Heart left ventricle (tissue), 16 donors: ENCODE measurements around the gene ZBTB14. TPM values are rescaled to one million over a fixed set of nuclear protein-coding genes. Genes with fewer than 3 reads are reported as not detected.

Source experiments
- ATAC-seq, 4 donors: fragments of 200-7000 bp; cut with Tn5 transposase; one replicate each; pipeline ENCODE4 v1.9.1; 2020 to 2022; ENCODE audit warnings: moderate library complexity in 4 of 4, mild to moderate bottlenecking in 3 of 4, moderate number of reproducible peaks in 1 of 4
- DNase-seq, 5 donors: peaks; one replicate each; pipeline ENCODE4 v3.0.0-alpha.2; 2020
- H3K27ac ChIP-seq, 12 donors: fragments of 200-600 bp; sonication (generic) in 4 of 12; one replicate each; pipeline versions ENCODE4 v1.5.0 to v1.8.0; 2016 to 2022; ENCODE audit warnings: mild to moderate bottlenecking in 2 of 12
- H3K27me3 ChIP-seq, 9 donors: fragments of 200-600 bp; sonication (generic) in 2 of 9; one replicate each; pipeline versions ENCODE4 v1.5.1 to v1.8.0; 2016 to 2022; ENCODE audit warnings: mild to moderate bottlenecking in 3 of 9
- H3K36me3 ChIP-seq, 9 donors: fragments of 200-600 bp; sonication (generic) in 2 of 9; one replicate each; pipeline versions ENCODE4 v1.5.0 to v1.8.0; 2018 to 2022; ENCODE audit warnings: mild to moderate bottlenecking in 2 of 9
- H3K4me1 ChIP-seq, 12 donors: fragments of 200-600 bp; sonication (generic) in 4 of 12; one replicate each; pipeline versions ENCODE4 v1.5.0 to v1.8.0; 2016 to 2022; ENCODE audit warnings: mild to moderate bottlenecking in 3 of 12
- H3K4me3 ChIP-seq, 12 donors: fragments of 200-600 bp; sonication (generic) in 4 of 12; one replicate each; pipeline versions ENCODE4 v1.5.0 to v1.8.0; 2017 to 2022; ENCODE audit warnings: mild to moderate bottlenecking in 9 of 12, moderate library complexity in 4 of 12
- H3K9me3 ChIP-seq, 12 donors: fragments of 200-600 bp; sonication (generic) in 4 of 12; one replicate each; pipeline versions ENCODE4 v1.5.0 to v1.8.0; 2016 to 2022; ENCODE audit warnings: mild to moderate bottlenecking in 1 of 12
- CTCF ChIP-seq, 12 donors: fragments of 200-600 bp; sonication (generic) in 4 of 12; IDR thresholded peaks; one replicate each; pipeline versions ENCODE4 v1.5.0 to v1.8.0; 2018 to 2022; ENCODE audit warnings: antibody characterized with exemption in 12 of 12, mild to moderate bottlenecking in 5 of 12
- POLR2A ChIP-seq, 2 donors: fragments of 450-650 bp; IDR thresholded peaks; one replicate each; pipeline ENCODE4 v1.6.1; 2017; ENCODE audit warnings: antibody characterized with exemption in 2 of 2, mild to moderate bottlenecking in 2 of 2, moderate library complexity in 2 of 2
- WGBS, 4 donors: extraction: QIAGEN DNeasy Blood & Tissue Kit in 2 of 4; methylation state at CpG; one replicate each; pipeline versions ENCODE4 v1.1.5 to v1.1.7; 2013 to 2018; 5-methylcytosine and 5-hydroxymethylcytosine counted together
- intact Hi-C, 10 donors: fragments of 100-400 bp; cut with DNase I; formaldehyde crosslinking; loops; one replicate each; pipeline versions ENCODE4 v1.11.1 to v1.14.2; 2022
- polyA plus RNA-seq, 2 donors: library from polyadenylated mRNA; stranded (reverse); fragments of 200-250 nt; gene quantifications; one replicate each; pipeline ENCODE4 v1.2.3, GENCODE V29; 2013
- total RNA-seq, 9 donors: library from RNA; depleted of rRNA in 2 of 9; stranded (reverse); fragments of >200 nt in 2 of 9; fragmentation: NEBNext Ultra II Directional in 3 of 9; extraction: Animal tissue kit (Norgen Biotek cat#: 25700) in 3 of 9; gene quantifications; one replicate each; pipeline versions ENCODE4 v1.1.0 to v1.2.4, GENCODE V29; 2016 to 2023
- donor health status: ischemic (EF 13 %, LVEDD 7.1; RV severe dilation, severe dysfunction).
- donor health status: healthy with polysubstance abuse.
- donor health status: DM: no; HTN: yes; CAD: no.
- donor health status: DM: no; HTN: no; CAD: no.
- donor health status: ischemic (EF 25% LVEDD 6.9; RV normal size, moderate dysfunction).
- donor health status: ischemic (EF 25% LVEDD 5.7; RV mildly dilated, moderate dysfunction).
- donor health status: healthy.
- donor health status: DM: yes; HTN: yes; CAD: no.
- donor health status: ischemic (EF 35%, LVEDD 5.7; RV mildly dilated, moderate dysfunction).
- donor health status: nonischemic (EF 11% LVEDD 7.7; RV severe dilation, severe dysfunction).
- donor health status: DM: yes; HTN: yes; CAD: no.
- donor health status: PGD.
- donor health status: ischemic (EF 29% LVEDD 5.4; RV normal size, mild dysfunction).
- donor health status: nonischemic (EF 23%, LVEDD 6.1; RV moderate dilation, normal function).

The ZBTB14 gene
- total and polyA plus RNA-seq, 11 donors: 2.3 to 9.5 (median 6.7) TPM

GRCh38 chr18:5309888-5310470, 14.5 kb upstream of the ZBTB14 start:
- Histone ChIP-seq H3K27me3 (no peaks in the 10 kb centered on the region), H3K4me1 (peaks cover 0 to 10% (median 0%) of the 10 kb centered on the region in 12 donors), H3K36me3 (no peaks in the 10 kb centered on the region), H3K9me3 (no peaks in the 10 kb centered on the region), H3K27ac (peak overlapping the region in 1 of 12 donors; percentile 40), H3K4me3 (peak overlapping the region in 2 of 12 donors; percentile 19 to 33)
- no peak for ATAC-seq
- intact Hi-C loops: no loop called here
- DNase-seq: no peak
- WGBS, 4 donors: 61 to 65% (median 62%) methylated on average over 5 of the region's 5 CpGs
- TF ChIP-seq POLR2A (IDR thresholded peaks at IDR 0.05) (no peak), CTCF (IDR thresholded peaks at IDR 0.05) (no peak)

GRCh38 chr18:5305835-5306234, 10.3 kb upstream of the ZBTB14 start:
- peaks cover 0 to 17% (median 0%) of the 10 kb centered on the region in 9 donors for H3K27me3 ChIP-seq
- no peaks in the 10 kb centered on the region for H3K36me3 ChIP-seq
- H3K4me3 ChIP-seq: no peak overlapping the region
- WGBS, 4 donors: 74 to 93% (median 84%) methylated on average over 2 of the region's 2 CpGs
- DNase-seq (no peak), ATAC-seq (no peak)
- TF ChIP-seq POLR2A (IDR thresholded peaks at IDR 0.05): no peak
- no peak for TF ChIP-seq CTCF (IDR thresholded peaks at IDR 0.05)
- no peaks in the 10 kb centered on the region for H3K9me3 ChIP-seq
- no peak overlapping the region for H3K27ac ChIP-seq
- intact Hi-C loops: no loop called here
- peaks cover 0 to 10% (median 0%) of the 10 kb centered on the region in 12 donors for H3K4me1 ChIP-seq

DNA sequence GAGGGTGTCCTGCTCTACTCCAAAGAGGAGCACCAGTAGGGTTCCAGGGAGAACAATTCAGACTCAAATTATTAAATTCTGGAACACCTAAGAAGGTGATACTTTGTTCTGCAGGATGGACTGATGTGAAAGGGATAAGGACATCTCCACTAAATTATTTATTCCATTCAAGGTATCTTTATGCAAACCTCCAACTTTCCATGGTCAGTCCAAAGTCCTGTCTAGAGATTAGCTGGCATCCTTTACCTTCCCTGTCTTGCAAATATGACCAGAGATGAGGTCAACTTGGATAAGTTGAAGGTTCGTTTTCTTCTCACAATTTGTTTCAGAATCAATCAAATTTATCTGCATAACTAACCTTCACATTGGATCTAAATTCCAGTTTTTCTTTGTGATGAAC, 8.7 kb upstream of the ZBTB14 start:
- no peaks in the 10 kb centered on the region for H3K9me3 ChIP-seq
- H3K36me3 ChIP-seq: no peaks in the 10 kb centered on the region
- intact Hi-C loops: no loop called here
- H3K27me3 ChIP-seq: peaks cover 0 to 17% (median 0%) of the 10 kb centered on the region in 9 donors
- 59 to 75% (median 63%) methylated on average over 1 of the region's 1 CpG for WGBS, 4 donors
- no peak overlapping the region for H3K27ac ChIP-seq
- H3K4me3 ChIP-seq: no peak overlapping the region
- DNase-seq (no peak), ATAC-seq (no peak)
- no peaks in the 10 kb centered on the region for H3K4me1 ChIP-seq
- no peak for TF ChIP-seq CTCF (IDR thresholded peaks at IDR 0.05)
- no peak for TF ChIP-seq POLR2A (IDR thresholded peaks at IDR 0.05)

- no peak overlapping the region for H3K4me3 ChIP-seq
- DNase-seq (no peak), ATAC-seq (no peak)
- no peak overlapping the region for H3K27ac ChIP-seq
- H3K36me3 ChIP-seq: no peaks in the 10 kb centered on the region
- no peaks in the 10 kb centered on the region for H3K4me1 ChIP-seq
- H3K27me3 ChIP-seq: peaks cover 0 to 17% (median 0%) of the 10 kb centered on the region in 9 donors
- H3K9me3 ChIP-seq: no peaks in the 10 kb centered on the region
- TF ChIP-seq POLR2A (IDR thresholded peaks at IDR 0.05) (no peak), CTCF (IDR thresholded peaks at IDR 0.05) (no peak)
- intact Hi-C loops: no loop called here
- WGBS, 4 donors: 54 to 64% (median 62%) methylated on average over 1 of the region's 1 CpG
Observed at GRCh38 chr18:5303636-5304035, 8.1 kb upstream of the ZBTB14 start.
